Uterus (tissue), 4 donors: Measurements from ENCODE around the gene CIDEB. TPM values are rescaled to one million over a fixed set of nuclear protein-coding genes. Genes with fewer than 3 reads are reported as not detected.

ENCODE experiments used
- DNase-seq, 2 donors: peaks; one replicate each; pipeline ENCODE4 v3.0.0-alpha.2; 2019 to 2020
- H3K27ac ChIP-seq, 2 donors: fragments of 200-600 bp; sonication (generic); 1 replicate in 1 of 2; 2 replicates in 1 of 2; pipeline ENCODE4 v1.5.1; 2016 to 2018
- H3K27me3 ChIP-seq, 2 donors: fragments of 200-600 bp; sonication (generic); one replicate each; pipeline ENCODE4 v1.5.1; 2018 to 2019; ENCODE audit warnings: control low read depth in 1 of 2
- H3K36me3 ChIP-seq, 2 donors: fragments of 200-600 bp; sonication (generic); one replicate each; pipeline ENCODE4 v1.5.1; 2019; ENCODE audit warnings: control low read depth in 1 of 2
- H3K4me1 ChIP-seq, 2 donors: fragments of 200-600 bp; sonication (generic); one replicate each; pipeline ENCODE4 v1.5.1; 2018 to 2019; ENCODE audit warnings: control low read depth in 1 of 2
- H3K4me3 ChIP-seq, 2 donors: fragments of 200-600 bp; sonication (generic); 1 replicate in 1 of 2; 2 replicates in 1 of 2; pipeline ENCODE4 v1.5.1; 2018 to 2019; ENCODE audit warnings: mild to moderate bottlenecking in 1 of 2
- H3K9me3 ChIP-seq, 2 donors: fragments of 200-600 bp; sonication (generic); one replicate each; pipeline ENCODE4 v1.5.1; 2019; ENCODE audit warnings: control low read depth in 1 of 2
- POLR2A ChIP-seq, 2 donors: fragments of 450-650 bp; IDR thresholded peaks; one replicate each; pipeline ENCODE4 v1.6.1; 2016; ENCODE audit warnings: antibody characterized with exemption in 2 of 2, mild to moderate bottlenecking in 1 of 2, moderate library complexity in 1 of 2
- intact Hi-C: fragments of 100-400 bp; cut with DNase I; formaldehyde crosslinking; loops from one replicate; pipeline ENCODE4 v1.15.1; 2023; ENCODE audit warnings: low total_unique reads
- total RNA-seq, 4 donors: library from RNA; depleted of rRNA in 3 of 4; stranded (reverse); fragments of >200 nt in 3 of 4; gene quantifications; one replicate each; pipeline versions ENCODE4 v1.1.0 to v1.2.4, GENCODE V29; 2014 to 2023
- TF ChIP-seq, protein P1 (sequence below), 4 experiments: fragments of 200-600 bp in 2 of 4; fragments of 450-650 bp in 2 of 4; sonication (generic) in 2 of 4; IDR thresholded peaks; one replicate each; pipeline ENCODE4 v1.5.1; 2016 to 2019; ENCODE audit warnings: antibody characterized with exemption in 4 of 4, mild to moderate bottlenecking in 2 of 4, moderate library complexity in 1 of 4
- donor health status: DM: yes; HTN: yes; CAD: no.

CIDEB gene
- total RNA-seq, 4 donors from 2014 or later, result 1.3 to 25.5 (median 14.1) TPM

DNA sequence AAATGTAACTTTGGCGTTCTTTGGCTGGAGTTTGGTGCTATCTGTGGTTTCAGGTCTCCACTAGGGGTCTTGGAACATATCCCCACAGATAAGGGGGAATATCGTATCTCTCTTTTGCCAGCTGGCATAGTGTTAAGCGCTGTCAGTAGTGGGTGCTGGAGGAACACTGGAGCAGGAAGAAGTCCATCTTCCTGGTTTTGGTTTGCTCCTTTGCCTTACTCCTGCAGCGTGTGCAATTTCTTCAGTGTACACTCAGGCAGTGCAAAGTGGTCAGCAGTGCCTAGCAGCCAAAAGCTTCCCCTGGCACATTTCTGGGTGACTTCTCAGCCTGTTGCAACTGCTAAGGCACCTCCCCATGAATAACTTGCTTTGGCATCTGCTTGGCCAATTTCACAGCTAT, 43.7 kb upstream of the CIDEB start:
- Histone ChIP-seq H3K27ac (no peak overlapping the region), H3K27me3 (no peaks in the 10 kb centered on the region), H3K36me3 (no peaks in the 10 kb centered on the region), H3K4me3 (no peak overlapping the region), H3K4me1 (no peaks in the 10 kb centered on the region), H3K9me3 (no peaks in the 10 kb centered on the region)
- DNase-seq, result no peak
- TF ChIP-seq, protein P1, sequence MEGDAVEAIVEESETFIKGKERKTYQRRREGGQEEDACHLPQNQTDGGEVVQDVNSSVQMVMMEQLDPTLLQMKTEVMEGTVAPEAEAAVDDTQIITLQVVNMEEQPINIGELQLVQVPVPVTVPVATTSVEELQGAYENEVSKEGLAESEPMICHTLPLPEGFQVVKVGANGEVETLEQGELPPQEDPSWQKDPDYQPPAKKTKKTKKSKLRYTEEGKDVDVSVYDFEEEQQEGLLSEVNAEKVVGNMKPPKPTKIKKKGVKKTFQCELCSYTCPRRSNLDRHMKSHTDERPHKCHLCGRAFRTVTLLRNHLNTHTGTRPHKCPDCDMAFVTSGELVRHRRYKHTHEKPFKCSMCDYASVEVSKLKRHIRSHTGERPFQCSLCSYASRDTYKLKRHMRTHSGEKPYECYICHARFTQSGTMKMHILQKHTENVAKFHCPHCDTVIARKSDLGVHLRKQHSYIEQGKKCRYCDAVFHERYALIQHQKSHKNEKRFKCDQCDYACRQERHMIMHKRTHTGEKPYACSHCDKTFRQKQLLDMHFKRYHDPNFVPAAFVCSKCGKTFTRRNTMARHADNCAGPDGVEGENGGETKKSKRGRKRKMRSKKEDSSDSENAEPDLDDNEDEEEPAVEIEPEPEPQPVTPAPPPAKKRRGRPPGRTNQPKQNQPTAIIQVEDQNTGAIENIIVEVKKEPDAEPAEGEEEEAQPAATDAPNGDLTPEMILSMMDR (IDR thresholded peaks at IDR 0.05), result no peak
- TF ChIP-seq POLR2A (IDR thresholded peaks at IDR 0.05), result no peak
- intact Hi-C loops, result no loop called here

GRCh38 chr14:24349742-24350141, 42.0 kb upstream of the CIDEB start:
- intact Hi-C loops, result no loop called here

GRCh38 chr14:24348186-24348585, 40.4 kb upstream of the CIDEB start:
- Histone ChIP-seq H3K27me3 (no peaks in the 10 kb centered on the region), H3K36me3 (no peaks in the 10 kb centered on the region), H3K4me3 (no peak overlapping the region), H3K27ac (no peak overlapping the region), H3K4me1 (no peaks in the 10 kb centered on the region), H3K9me3 (no peaks in the 10 kb centered on the region)
- TF ChIP-seq POLR2A (IDR thresholded peaks at IDR 0.05), result no peak
- TF ChIP-seq, protein P1 (IDR thresholded peaks at IDR 0.05), result no peak
- intact Hi-C loops, result no loop called here
- no peak for DNase-seq

More at GRCh38 chr14:24349742-24350141, 42.0 kb upstream of the CIDEB start:
- H3K27me3 ChIP-seq, result no peaks in the 10 kb centered on the region
- no peak for DNase-seq
- no peak overlapping the region for H3K27ac ChIP-seq
- no peaks in the 10 kb centered on the region for H3K9me3 ChIP-seq
- H3K4me1 ChIP-seq, result no peaks in the 10 kb centered on the region
- TF ChIP-seq POLR2A (IDR thresholded peaks at IDR 0.05), result no peak
- TF ChIP-seq, protein P1 (IDR thresholded peaks at IDR 0.05), result no peak
- no peaks in the 10 kb centered on the region for H3K36me3 ChIP-seq
- no peak overlapping the region for H3K4me3 ChIP-seq

GRCh38 chr14:24347134-24347533, 39.4 kb upstream of the CIDEB start:
- no peak overlapping the region for H3K27ac ChIP-seq
- H3K4me1 ChIP-seq, result no peaks in the 10 kb centered on the region
- no peak for DNase-seq
- intact Hi-C loops, result no loop called here
- H3K4me3 ChIP-seq, result no peak overlapping the region
- no peaks in the 10 kb centered on the region for H3K9me3 ChIP-seq
- H3K27me3 ChIP-seq, result no peaks in the 10 kb centered on the region
- no peak for TF ChIP-seq POLR2A (IDR thresholded peaks at IDR 0.05)
- TF ChIP-seq, protein P1 (IDR thresholded peaks at IDR 0.05), result no peak
- no peaks in the 10 kb centered on the region for H3K36me3 ChIP-seq

DNA sequence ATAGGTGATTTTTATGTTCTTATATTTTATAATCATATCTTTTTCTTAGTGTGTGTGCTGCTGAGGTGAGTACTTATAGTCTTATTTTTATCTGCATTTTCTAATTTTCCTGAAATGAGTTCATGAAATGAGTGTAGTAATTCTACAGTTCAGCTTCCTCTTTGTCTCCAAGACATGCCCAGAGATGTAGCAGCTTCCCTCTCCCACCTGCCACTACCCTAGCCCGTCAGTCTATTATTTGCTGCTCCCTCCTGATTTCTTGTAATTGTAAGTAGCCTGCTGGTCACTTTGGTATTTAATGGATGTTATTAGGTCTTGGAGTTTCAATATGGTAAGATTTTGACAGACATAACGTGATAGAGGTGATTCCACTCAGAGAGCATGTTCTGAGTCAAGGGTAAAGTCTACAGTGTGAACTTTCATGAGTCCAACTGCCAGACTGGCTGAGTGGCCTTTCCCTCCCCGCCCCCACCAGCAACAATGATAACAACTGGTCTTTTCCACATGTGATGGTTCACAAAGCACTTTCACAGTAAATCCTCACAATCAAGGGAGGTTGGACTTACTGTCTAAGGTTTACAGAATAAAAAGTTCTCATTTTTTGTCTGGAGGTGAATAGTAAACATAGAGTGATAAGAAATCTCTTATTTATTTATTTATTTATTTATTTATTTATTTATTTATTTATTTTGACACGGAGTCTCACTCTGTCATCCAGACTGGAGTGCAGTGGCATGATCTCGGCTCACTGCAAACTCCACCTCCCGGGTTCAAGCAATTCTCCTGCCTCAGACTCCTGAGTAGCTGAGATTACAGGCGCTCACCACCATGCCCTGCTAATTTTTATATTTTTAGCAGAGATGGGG, 36.3 kb upstream of the CIDEB start:
- no peaks in the 10 kb centered on the region for H3K4me1 ChIP-seq
- DNase-seq, result no peak
- no peaks in the 10 kb centered on the region for H3K36me3 ChIP-seq
- no peak overlapping the region for H3K27ac ChIP-seq
- no peaks in the 10 kb centered on the region for H3K9me3 ChIP-seq
- H3K27me3 ChIP-seq, result no peaks in the 10 kb centered on the region
- no peak overlapping the region for H3K4me3 ChIP-seq
- intact Hi-C loops, result no loop called here
- no peak for TF ChIP-seq POLR2A (IDR thresholded peaks at IDR 0.05)
- TF ChIP-seq, protein P1 (IDR thresholded peaks at IDR 0.05), result no peak
